ENCODE data around the gene IKZF5. TPM values are rescaled to one million over a fixed set of nuclear protein-coding genes. Genes with fewer than 3 reads are reported as not detected.
A peak's percentile ranks its signal among the peaks of the same experiment; 100 is the strongest.

Gene IKZF5
- total and polyA plus RNA-seq, 2 donors from 2014 or later: 7.3 to 17.1 TPM

DNA sequence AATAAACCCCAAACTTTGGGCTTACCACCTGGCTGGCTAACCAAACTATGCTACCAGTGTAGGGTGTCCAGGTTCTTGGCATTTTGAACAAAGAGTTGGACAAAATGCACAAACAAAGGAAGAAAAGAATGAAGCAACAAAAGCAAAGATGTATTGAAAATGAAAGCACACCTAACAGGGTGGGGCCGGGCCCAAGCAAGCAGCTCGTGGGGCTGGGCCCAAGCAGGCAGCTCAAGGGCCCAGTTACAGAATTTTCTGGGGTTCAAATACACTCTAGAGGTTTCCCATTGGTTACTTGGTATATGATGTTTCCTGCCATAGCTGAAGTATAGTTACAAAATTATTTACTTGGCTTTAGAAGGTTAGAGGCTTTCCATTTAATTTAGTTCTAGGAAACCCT lies 15.9 kb upstream of the IKZF5 start:
- FAIRE-seq: no peak
- Histone ChIP-seq H3K4me3 (ENCODE audit: low read length in 3 of 3) (no peak overlapping the region), H3K4me1 (ENCODE audit: control insufficient read depth in 2 of 3, insufficient read depth in 2 of 3, low read depth in 1 of 3, low read length in 3 of 3) (no peaks in the 10 kb centered on the region), H3K9me3 (ENCODE audit: control insufficient read depth in 2 of 3, insufficient read depth in 1 of 3, low read length in 3 of 3) (no peaks in the 10 kb centered on the region), H3K27me3 (ENCODE audit: control insufficient read depth, insufficient read depth, low read length) (no peaks in the 10 kb centered on the region), H3K27ac (ENCODE audit: low read depth in 2 of 2, low read length in 2 of 2) (no peak overlapping the region), H3K36me3 (ENCODE audit: control insufficient read depth in 2 of 3, insufficient read depth in 3 of 3, low read length in 3 of 3) (no peaks in the 10 kb centered on the region), H3K9ac (ENCODE audit: low read length in 3 of 3) (no peak overlapping the region)
- intact Hi-C loops (cut with DNase I): no loop called here
- TF ChIP-seq, protein P1, sequence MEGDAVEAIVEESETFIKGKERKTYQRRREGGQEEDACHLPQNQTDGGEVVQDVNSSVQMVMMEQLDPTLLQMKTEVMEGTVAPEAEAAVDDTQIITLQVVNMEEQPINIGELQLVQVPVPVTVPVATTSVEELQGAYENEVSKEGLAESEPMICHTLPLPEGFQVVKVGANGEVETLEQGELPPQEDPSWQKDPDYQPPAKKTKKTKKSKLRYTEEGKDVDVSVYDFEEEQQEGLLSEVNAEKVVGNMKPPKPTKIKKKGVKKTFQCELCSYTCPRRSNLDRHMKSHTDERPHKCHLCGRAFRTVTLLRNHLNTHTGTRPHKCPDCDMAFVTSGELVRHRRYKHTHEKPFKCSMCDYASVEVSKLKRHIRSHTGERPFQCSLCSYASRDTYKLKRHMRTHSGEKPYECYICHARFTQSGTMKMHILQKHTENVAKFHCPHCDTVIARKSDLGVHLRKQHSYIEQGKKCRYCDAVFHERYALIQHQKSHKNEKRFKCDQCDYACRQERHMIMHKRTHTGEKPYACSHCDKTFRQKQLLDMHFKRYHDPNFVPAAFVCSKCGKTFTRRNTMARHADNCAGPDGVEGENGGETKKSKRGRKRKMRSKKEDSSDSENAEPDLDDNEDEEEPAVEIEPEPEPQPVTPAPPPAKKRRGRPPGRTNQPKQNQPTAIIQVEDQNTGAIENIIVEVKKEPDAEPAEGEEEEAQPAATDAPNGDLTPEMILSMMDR (IDR thresholded peaks at IDR 0.05; ENCODE audit: borderline replicate concordance, extremely low read depth, insufficient read depth): no peak
- DNase-seq: no peak

DNA sequence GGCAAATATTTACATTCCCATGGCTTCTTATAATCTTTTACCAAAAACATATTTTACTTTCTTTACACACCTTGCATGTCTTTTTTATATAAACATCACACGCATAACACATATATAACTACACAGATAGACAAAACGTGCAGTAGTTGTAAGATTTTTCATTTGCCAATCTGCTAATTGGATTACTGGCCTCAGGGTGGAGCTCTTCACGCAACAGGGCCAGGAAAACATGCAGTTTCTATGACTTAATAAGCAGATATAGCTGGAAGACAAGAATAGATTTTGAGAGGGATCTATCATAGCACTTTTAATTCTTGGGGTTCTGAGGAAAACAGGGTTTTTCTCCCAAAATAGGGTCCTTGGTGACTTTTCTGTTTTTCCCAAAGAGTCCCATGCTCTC lies 12.9 kb upstream of the IKZF5 start:
- intact Hi-C loops (cut with DNase I): no loop called here
- DNase-seq: no peak
- TF ChIP-seq, protein P1 (IDR thresholded peaks at IDR 0.05; ENCODE audit: borderline replicate concordance, extremely low read depth, insufficient read depth): peak; percentile 5

DNA sequence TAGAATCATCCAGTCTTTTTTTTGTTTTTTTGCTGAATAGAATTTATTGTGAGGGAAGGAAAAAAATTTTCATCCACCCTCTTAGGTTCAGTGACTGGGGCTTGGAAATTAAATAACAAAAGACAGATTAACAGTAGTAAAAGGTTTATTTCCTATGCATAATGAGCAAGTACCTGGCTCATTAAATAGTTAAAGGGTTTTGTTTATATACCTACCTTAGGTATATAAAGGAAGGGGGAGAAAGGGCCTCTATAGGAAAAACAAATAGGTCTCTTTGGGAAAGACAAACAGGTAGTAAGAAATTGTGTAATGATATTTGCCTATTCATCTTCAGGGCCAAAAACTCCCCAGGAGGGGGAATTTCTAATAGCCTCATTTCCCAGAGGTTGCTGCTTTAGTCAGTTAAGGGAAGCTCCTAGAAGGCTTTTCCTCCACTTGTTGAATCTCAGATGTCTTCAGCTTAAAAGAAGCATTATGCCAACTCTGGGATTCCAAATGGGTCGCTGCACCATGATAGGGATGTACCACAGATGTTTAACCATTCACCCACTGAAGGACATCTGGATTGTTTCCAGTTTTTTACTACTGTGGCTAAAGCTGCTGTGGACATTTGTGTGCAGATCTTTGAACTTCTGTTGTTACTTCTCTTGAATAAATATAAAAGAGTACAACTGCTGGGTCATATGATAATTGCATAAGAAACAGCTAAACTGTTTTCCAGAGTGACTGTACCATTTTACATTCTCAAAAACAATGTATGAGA lies 11.5 kb upstream of the IKZF5 start:
- peak overlapping the region in 1 of 2 donors; percentile 16 for H3K27ac ChIP-seq (ENCODE audit: low read depth in 2 of 2, low read length in 2 of 2)
- TF ChIP-seq, protein P1 (IDR thresholded peaks at IDR 0.05; ENCODE audit: borderline replicate concordance, extremely low read depth, insufficient read depth): no peak
- H3K4me3 ChIP-seq (ENCODE audit: low read length in 3 of 3): no peak overlapping the region

More for the DNA sequence above, 12.9 kb upstream of the IKZF5 start:
- Histone ChIP-seq H3K9me3 (ENCODE audit: control insufficient read depth in 2 of 3, insufficient read depth in 1 of 3, low read length in 3 of 3) (no peaks in the 10 kb centered on the region), H3K9ac (ENCODE audit: low read length in 3 of 3) (no peak overlapping the region), H3K36me3 (ENCODE audit: control insufficient read depth in 2 of 3, insufficient read depth in 3 of 3, low read length in 3 of 3) (no peaks in the 10 kb centered on the region), H3K4me1 (ENCODE audit: control insufficient read depth in 2 of 3, insufficient read depth in 2 of 3, low read depth in 1 of 3, low read length in 3 of 3) (no peaks in the 10 kb centered on the region), H3K4me3 (ENCODE audit: low read length in 3 of 3) (no peak overlapping the region), H3K27ac (ENCODE audit: low read depth in 2 of 2, low read length in 2 of 2) (no peak overlapping the region), H3K27me3 (ENCODE audit: control insufficient read depth, insufficient read depth, low read length) (no peaks in the 10 kb centered on the region)
- no peak for FAIRE-seq

More for the DNA sequence above, 11.5 kb upstream of the IKZF5 start:
- H3K4me1 ChIP-seq (ENCODE audit: control insufficient read depth in 2 of 3, insufficient read depth in 2 of 3, low read depth in 1 of 3, low read length in 3 of 3): no peaks in the 10 kb centered on the region
- DNase-seq: no peak
- no peaks in the 10 kb centered on the region for H3K9me3 ChIP-seq (ENCODE audit: control insufficient read depth in 2 of 3, insufficient read depth in 1 of 3, low read length in 3 of 3)
- no peaks in the 10 kb centered on the region for H3K36me3 ChIP-seq (ENCODE audit: control insufficient read depth in 2 of 3, insufficient read depth in 3 of 3, low read length in 3 of 3)
- H3K27me3 ChIP-seq (ENCODE audit: control insufficient read depth, insufficient read depth, low read length): no peaks in the 10 kb centered on the region
- no peak for FAIRE-seq
- no peak overlapping the region for H3K9ac ChIP-seq (ENCODE audit: low read length in 3 of 3)
- intact Hi-C loops (cut with DNase I): no loop called here

All from kidney (tissue), 14 donors.